ENCODE measurements around the gene VGF. TPM values are rescaled to one million over a fixed set of nuclear protein-coding genes. Genes with fewer than 3 reads are reported as not detected.
"Not testable (repeated sequence)": the region's sequence is repeated elsewhere in the genome, so short reads cannot be mapped to it uniquely, and the experiment has no call there.

Gene VGF
- total RNA-seq, 1 donor from 2014 or later, result 0.22 TPM

DNA sequence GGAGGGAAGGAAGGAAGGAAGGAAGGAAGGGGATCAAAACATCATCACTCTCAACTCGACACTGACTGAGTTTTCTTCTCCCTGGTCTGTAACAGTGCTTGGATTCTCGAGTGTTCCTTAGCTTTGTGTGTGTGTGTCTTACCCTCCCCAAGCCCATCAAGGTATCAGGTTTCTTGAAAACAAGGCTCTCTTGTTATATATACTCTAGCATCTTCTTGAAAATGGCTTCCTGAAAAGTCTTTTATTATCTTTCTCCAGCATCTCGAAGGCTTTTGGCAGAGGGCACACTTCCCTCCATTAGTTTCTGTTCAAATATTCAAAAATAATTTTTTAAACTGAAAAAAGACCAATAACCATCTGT lies 25.1 kb downstream of the VGF start:
- no peak for DNase-seq (ENCODE audit: low spot score)

GRCh38 chr7:101138213-101138870 lies 27.0 kb downstream of the VGF start:
- DNase-seq (ENCODE audit: low spot score), result no peak

GRCh38 chr7:101137651-101138212 lies 27.6 kb downstream of the VGF start:
- DNase-seq (ENCODE audit: low spot score), result no peak

- no peak for DNase-seq (ENCODE audit: low spot score)
Observed at GRCh38 chr7:101134399-101134980, 30.9 kb downstream of the VGF start.

DNA sequence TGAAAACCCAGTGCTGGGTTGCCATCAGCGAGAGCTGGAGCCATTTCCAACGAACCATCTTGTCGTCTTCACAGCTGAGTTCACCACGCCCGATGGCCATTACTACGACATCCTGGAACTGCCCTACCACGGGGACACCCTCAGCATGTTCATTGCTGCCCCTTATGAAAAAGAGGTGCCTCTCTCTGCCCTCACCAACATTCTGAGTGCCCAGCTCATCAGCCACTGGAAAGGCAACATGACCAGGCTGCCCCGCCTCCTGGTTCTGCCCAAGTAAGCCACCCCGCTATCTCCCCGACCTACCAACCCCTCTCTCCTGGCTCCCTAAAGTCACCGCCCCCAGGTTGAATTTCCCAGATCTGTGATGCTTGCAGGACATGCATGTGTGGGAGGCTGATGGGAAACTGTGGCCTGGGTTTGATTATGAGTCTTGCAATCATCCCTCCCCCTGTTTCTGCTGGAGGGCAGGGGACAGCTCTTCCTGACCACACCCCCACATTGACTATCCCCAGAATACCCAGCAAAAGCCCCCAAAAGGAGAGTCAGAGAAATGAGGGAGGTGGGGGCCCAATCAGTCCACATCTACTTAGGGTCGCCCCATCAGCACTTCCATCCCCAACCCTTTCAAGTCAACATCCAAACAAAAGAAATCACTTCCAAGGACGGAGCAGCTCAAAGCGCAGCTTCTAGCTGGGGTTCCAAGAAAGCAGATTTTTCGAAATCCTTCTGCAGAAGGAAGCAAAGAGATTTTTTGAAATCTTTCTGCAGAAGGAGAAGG lies 31.6 kb downstream of the VGF start:
- DNase-seq (ENCODE audit: low spot score), result no peak

DNA sequence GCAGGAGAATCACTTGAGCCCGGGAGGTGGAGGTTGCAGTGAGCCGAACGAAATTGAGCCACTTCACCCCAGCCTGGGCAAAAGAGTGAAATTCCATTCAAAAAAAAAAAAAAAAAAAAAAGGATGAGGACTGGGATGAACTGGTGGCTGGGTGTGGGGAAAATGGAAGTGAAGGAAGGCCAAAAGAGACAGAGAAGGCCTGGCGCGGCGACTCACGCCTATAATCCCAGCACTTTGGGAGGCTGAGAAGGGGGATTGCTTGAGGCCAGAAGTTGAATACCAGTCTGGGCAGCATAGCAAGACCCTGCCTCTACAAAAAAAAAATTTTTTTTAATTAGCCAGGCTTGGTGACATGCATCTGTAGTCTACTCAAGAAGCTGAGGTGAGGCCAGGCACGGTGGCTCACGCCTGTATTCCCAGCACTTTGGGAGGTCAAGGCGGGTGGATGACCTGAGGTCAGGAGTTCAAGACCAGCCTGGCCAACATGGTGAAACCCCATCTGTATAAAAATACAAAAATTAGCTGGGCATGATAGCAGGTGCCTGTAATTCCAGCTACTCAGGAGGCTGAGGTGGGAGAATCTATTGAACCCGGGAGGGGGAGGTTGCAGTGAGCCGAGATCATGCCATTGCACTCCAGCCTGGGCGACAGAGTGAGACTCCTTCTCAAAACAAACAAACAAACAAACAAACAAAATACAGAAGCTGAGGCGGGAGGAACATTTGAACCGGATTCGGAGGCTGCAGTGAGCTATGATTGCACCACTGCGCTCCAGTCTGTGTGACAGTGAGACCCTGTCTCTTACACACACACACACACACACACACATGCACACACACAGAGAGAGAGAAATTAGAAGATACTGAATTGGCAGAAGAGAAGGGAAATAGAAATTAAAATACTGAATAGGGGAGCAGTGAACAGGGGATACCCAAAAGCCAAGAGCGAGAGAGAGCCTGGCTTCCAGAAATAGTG lies 32.5 kb downstream of the VGF start:
- not testable (repeated sequence) for DNase-seq (ENCODE audit: low spot score)

DNA sequence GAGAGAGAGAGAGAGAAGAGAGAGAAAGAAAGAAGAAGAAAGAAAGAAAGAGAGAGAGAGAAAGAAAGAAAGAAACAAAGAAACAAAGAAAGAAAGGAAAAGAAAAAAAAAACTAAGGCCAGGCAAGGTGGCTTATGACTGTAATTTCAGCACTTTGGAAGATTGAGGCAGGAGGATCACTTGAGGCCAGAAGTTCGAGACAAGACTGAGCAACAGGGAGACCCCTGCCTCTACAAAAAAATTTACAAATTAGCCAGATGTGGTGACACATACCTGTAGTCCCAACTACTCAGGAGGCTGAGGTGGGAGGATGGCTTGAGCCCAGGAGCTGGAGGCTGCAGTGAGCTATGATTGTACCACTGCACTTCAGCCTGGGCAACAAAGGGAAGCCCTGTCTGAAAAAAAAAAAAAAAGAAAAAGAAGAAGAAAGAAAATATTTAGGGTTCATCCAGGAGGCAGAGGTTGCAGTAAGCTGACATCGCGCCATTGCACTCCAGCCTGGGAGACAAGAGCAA lies 35.7 kb downstream of the VGF start:
- no peak for DNase-seq (ENCODE audit: low spot score)

DNA sequence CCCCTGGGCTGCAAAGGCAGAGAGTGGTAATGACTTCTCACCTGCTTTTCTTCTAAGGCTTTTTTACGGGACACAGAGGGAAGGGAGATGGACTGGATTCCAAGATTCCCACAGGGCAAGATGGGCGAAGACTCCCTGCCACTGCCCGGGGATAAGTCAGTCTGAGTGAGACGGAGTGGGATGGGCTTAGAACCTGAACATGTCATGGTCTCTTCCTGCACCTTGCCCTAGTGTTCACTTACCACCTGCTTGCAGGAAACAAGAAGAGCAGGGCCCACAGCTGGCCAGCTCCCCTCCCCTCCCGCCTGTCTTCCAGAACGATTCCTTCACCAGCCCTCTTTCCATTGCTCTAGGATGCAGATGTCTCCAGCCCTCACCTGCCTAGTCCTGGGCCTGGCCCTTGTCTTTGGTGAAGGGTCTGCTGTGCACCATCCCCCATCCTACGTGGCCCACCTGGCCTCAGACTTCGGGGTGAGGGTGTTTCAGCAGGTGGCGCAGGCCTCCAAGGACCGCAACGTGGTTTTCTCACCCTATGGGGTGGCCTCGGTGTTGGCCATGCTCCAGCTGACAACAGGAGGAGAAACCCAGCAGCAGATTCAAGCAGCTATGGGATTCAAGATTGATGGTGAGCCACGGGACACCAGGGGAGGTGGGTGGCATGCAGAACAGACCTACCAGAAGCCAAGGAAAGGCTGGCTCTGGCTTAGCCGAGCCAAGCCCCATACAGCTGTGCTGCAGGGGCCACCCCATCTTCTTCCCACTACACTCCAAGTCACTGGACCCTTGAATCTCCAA lies 37.1 kb downstream of the VGF start:
- DNase-seq (ENCODE audit: low spot score), result no peak

DNA sequence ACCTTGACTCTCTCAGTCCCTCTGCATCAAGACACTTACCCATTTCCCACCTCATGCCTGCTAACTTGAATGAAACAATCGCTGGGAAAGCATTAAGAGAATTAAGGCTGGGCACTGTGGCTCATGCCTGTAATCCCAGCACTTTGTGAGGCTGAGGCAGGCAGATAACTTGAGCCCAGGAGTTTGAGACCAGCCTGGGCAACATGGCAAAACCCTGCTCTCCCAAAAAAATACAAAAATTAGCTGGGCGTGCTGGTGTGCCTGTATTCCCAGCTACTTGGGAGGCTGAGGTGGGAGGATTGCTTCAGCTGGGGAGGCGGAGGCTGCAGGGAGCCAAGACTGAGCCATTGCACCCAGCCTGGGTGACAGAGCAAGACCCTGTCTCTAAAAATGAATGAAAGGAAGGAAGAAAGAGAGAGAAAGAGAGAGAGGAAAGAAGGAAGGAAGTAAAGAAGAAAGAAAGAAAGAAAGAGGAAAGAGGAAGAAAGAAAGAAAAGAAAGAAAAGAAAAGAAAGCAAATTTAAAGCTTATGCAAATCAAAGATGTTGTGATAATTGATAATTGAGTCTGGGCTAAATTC lies 37.8 kb downstream of the VGF start:
- no peak for DNase-seq (ENCODE audit: low spot score)

DNA sequence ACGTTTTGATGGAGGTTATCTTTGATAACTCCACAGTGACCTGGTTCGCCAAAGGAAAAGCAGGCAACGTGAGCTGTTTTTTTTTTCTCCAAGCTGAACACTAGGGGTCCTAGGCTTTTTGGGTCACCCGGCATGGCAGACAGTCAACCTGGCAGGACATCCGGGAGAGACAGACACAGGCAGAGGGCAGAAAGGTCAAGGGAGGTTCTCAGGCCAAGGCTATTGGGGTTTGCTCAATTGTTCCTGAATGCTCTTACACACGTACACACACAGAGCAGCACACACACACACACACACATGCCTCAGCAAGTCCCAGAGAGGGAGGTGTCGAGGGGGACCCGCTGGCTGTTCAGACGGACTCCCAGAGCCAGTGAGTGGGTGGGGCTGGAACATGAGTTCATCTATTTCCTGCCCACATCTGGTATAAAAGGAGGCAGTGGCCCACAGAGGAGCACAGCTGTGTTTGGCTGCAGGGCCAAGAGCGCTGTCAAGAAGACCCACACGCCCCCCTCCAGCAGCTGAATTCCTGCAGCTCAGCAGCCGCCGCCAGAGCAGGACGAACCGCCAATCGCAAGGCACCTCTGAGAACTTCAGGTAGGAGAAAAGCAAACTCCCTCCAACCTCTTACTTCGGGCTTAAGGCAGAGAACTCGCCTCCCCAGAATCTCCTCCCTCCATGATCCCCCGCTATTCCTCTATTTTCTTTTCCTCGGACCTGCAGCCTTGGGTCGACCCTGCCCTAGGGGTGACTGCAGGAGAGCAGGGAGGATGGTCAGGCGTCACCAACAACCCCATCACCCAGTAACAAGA lies 38.5 kb downstream of the VGF start, which contains the start of gene SERPINE1:
Gene SERPINE1, plus strand, starts transcription at position 454 of the 809 bp plus-strand sequence. CDS start 1,290 bp downstream, outside the sequence.
- DNase-seq (ENCODE audit: low spot score), result peak; percentile 93

DNA sequence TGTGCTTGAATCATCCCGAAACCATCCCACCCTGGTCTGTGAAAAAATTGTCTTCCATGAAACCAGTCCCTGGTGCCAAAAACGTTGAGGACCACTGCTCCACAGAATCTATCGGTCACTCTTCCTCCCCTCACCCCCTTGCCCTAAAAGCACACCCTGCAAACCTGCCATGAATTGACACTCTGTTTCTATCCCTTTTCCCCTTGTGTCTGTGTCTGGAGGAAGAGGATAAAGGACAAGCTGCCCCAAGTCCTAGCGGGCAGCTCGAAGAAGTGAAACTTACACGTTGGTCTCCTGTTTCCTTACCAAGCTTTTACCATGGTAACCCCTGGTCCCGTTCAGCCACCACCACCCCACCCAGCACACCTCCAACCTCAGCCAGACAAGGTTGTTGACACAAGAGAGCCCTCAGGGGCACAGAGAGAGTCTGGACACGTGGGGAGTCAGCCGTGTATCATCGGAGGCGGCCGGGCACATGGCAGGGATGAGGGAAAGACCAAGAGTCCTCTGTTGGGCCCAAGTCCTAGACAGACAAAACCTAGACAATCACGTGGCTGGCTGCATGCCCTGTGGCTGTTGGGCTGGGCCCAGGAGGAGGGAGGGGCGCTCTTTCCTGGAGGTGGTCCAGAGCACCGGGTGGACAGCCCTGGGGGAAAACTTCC lies 39.2 kb downstream of the VGF start:
- DNase-seq (ENCODE audit: low spot score), result peak; percentile 92

DNA sequence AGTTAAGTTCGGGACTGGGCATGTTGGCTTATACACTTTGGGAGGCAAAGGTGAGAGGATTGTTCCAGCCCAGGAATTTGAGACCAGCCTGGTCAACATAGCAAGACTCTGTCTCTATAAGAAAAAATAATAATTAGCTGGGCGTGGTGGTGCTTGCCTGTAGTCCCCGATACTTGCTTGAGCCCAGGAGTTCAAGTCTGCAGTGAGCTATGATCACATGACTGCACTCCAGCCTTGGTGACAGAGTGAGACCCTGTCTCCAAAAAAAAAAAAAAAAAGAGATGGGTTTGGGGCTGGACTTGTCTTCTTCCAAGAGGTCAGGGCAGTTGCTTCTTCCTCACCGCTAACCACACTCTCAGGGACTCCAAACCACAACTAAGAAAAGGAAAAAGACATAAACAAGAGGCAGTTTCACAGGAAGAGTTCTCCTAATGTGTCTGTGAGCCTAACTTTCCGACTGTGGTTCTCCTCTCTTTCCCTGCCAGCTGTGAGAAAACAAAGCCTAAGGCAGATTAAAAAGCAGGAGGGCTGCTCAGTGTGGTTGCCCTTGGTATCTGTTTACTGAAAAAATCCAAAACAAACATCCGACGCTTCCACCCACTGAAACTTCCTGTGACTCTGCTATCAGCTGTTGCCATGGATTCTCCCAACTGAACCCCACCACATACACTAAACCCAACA lies 40.9 kb downstream of the VGF start:
- no peak for DNase-seq (ENCODE audit: low spot score)

GRCh38 chr7:101123703-101124068 lies 41.7 kb downstream of the VGF start:
- no peak for DNase-seq (ENCODE audit: low spot score)

DNA sequence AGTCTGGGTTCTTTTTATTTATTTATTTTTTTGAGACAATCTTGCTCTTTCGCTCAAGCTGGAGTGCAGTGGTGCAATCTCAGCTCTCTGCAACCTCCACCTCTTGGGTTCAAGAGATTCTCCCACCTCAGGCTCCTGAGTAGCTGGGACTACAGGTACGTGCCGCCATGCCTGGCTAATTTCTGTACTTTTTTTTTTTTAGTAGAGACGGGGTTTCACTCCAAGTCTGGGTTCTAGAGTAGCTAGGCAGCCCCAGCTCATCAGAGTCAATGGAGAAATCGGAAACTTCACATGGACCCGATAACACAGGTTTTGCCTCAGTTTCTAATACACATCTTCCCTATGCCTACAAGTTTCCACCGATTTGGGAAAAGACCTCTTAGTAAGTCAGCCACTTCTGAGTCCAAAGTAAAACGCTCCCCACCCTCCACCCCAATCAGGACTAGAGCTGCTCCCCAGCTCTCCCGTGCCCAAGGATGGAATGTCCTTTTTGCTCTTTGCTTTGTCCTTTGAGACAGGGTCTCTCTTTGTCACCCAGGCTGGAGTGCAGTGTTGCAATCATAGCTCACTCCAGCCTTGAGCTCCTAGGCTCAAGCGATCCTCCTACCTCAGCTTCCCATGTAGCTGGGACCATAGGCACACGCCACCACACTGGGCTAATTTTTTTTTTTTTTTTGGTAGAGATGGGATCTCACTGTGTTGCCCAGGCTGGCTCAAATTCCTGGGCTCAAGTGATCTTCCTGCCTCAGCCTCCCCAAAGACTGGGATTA lies 42.3 kb downstream of the VGF start:
- no peak for DNase-seq (ENCODE audit: low spot score)

- no peak for DNase-seq (ENCODE audit: low spot score)
Observed at GRCh38 chr7:101121991-101122932, 43.1 kb downstream of the VGF start.

- not testable (repeated sequence) for DNase-seq (ENCODE audit: low spot score)
Observed at GRCh38 chr7:101121631-101121990, 43.8 kb downstream of the VGF start.

Data from mesenteric fat pad (tissue), 1 donor.